Naive thymus-derived CD8-positive, alpha-beta T cell (primary cell): Measurements from ENCODE around the gene DSEL. TPM values are rescaled to one million over a fixed set of nuclear protein-coding genes. Genes with fewer than 3 reads are reported as not detected.

Experiments
- ATAC-seq, 2 donors: fragments of 150-1000 bp; cut with Tn5 transposase in 1 of 2; sonication (Bioruptor Pico), chemical (Tn5 transposase) in 1 of 2; 1 replicate in 1 of 2; 2 replicates in 1 of 2; pipeline ENCODE4 v1.10.0; 2021; ENCODE audit warnings: mild to moderate bottlenecking in 2 of 2, moderate library complexity in 2 of 2
- POLR2A ChIA-PET: fragments of 350-600 bp; sonication (Branson Sonifier 250); formaldehyde crosslinking; loops from one replicate; lab custom pipeline; 2021; ENCODE audit warnings: antibody characterized with exemption; lab: Charles Lee
- DNase-seq, 10 donors: peaks; one replicate each; pipeline versions ENCODE4 v3.0.0 to v3.0.0-alpha.2; 2020 to 2022
- H3K27ac Mint-ChIP-seq, 10 donors: one replicate each; pipeline ENCODE4 v1.8.0; 2020 to 2022; ENCODE audit warnings: mild to moderate bottlenecking in 10 of 10, mixed read lengths in 10 of 10, moderate library complexity in 4 of 10, inconsistent platforms in 1 of 10
- H3K27me3 Mint-ChIP-seq, 5 donors: one replicate each; pipeline ENCODE4 v1.8.0; 2021 to 2022; ENCODE audit warnings: mixed read lengths in 5 of 5
- H3K36me3 Mint-ChIP-seq, 3 donors: one replicate each; pipeline ENCODE4 v1.8.0; 2020 to 2022; ENCODE audit warnings: mixed read lengths in 3 of 3, mild to moderate bottlenecking in 2 of 3, inconsistent platforms in 1 of 3
- H3K4me1 Mint-ChIP-seq, 4 donors: one replicate each; pipeline ENCODE4 v1.8.0; 2021 to 2022; ENCODE audit warnings: mixed read lengths in 4 of 4
- H3K4me3 Mint-ChIP-seq, 10 donors: one replicate each; pipeline ENCODE4 v1.8.0; 2020 to 2022; ENCODE audit warnings: mild to moderate bottlenecking in 10 of 10, mixed read lengths in 10 of 10, moderate library complexity in 6 of 10, inconsistent platforms in 1 of 10
- H3K9me3 Mint-ChIP-seq, 9 donors: one replicate each; pipeline ENCODE4 v1.8.0; 2020 to 2022; ENCODE audit warnings: mixed read lengths in 9 of 9, mild to moderate bottlenecking in 3 of 9, inconsistent platforms in 1 of 9, moderate library complexity in 1 of 9
- polyA plus RNA-seq, 3 donors: library from polyadenylated mRNA; unstranded; fragments of 300-500 nt; fragmentation: Illumina TruSeq; gene quantifications; one replicate each; pipeline ENCODE4 v1.2.3, GENCODE V29; 2021
- total RNA-seq, 8 experiments: library from RNA in 2 of 8; stranded (reverse) in 2 of 8; gene quantifications; one replicate each; pipeline ENCODE4 v1.2.3 and lab custom pipeline; 2021 to 2026

DSEL gene
- total RNA-seq (1 to 10 TPM; 2.5 to 2.9 TPM), polyA plus RNA-seq (1 to 10 TPM; 3.3 to 5.5 (median 4.5) TPM), total RNA-seq (lab: John Stamatoyannopoulos, UW) (3.2 to 39.9 (median 10.2) reads per million in 6 experiments)

GRCh38 chr18:67516539-67517443 lies at the start of gene DSEL:
Gene DSEL (minus strand): TSS chr18:67516720. CDS start chr18:67514608, 2,112 bp downstream.
- Mint-ChIP-seq H3K9me3 (peaks cover 0 to 4% (median 0%) of the 10 kb centered on the region in 9 donors), H3K36me3 (peaks cover 0 to 10% (median 3%) of the 10 kb centered on the region in 3 donors), H3K4me1 (peaks cover 14 to 36% (median 32%) of the 10 kb centered on the region in 4 donors), H3K27ac (peak within 1 kb of the TSS; percentile 67 to 97 (median 88)), H3K4me3 (peak within 1 kb of the TSS; percentile 90 to 100 (median 98)), H3K27me3 (peaks cover 0 to 7% (median 2%) of the 10 kb centered on the region in 5 donors)
- peak; percentile 91 to 94 for ATAC-seq
- peak; percentile 92 to 100 (median 97) for DNase-seq
- POLR2A ChIA-PET = interaction anchor here (1.1 to 1.6 kb wide), 3 partner anchors 66 to 296 kb away, joined by 3 to 6 read pairs (median 5); no protein-coding TSS in a partner anchor

- no peak for ATAC-seq
- H3K27ac Mint-ChIP-seq = no peak overlapping the region
- H3K9me3 Mint-ChIP-seq = peaks cover 0 to 4% (median 0%) of the 10 kb centered on the region in 9 donors
- POLR2A ChIA-PET = no interaction called here
- H3K27me3 Mint-ChIP-seq = peaks cover 0 to 1% (median 0%) of the 10 kb centered on the region in 5 donors
- no peak for DNase-seq
- no peak overlapping the region for H3K4me3 Mint-ChIP-seq
- peaks cover 0 to 5% (median 0%) of the 10 kb centered on the region in 4 donors for H3K4me1 Mint-ChIP-seq
- H3K36me3 Mint-ChIP-seq = peaks cover 0 to 2% (median 0%) of the 10 kb centered on the region in 3 donors
These were observed 36.9 kb upstream of the DSEL start for GRCh38 chr18:67553437-67553836.

GRCh38 chr18:67550872-67551520 lies 34.5 kb upstream of the DSEL start:
- no peaks in the 10 kb centered on the region for H3K9me3 Mint-ChIP-seq
- DNase-seq (no peak), ATAC-seq (no peak)
- H3K27ac Mint-ChIP-seq = no peak overlapping the region
- no peaks in the 10 kb centered on the region for H3K36me3 Mint-ChIP-seq
- POLR2A ChIA-PET = no interaction called here
- H3K4me3 Mint-ChIP-seq = no peak overlapping the region
- H3K4me1 Mint-ChIP-seq = peaks cover 0 to 6% (median 0%) of the 10 kb centered on the region in 4 donors
- peaks cover 0 to 6% (median 0%) of the 10 kb centered on the region in 5 donors for H3K27me3 Mint-ChIP-seq

GRCh38 chr18:67549946-67550345 lies 33.4 kb upstream of the DSEL start:
- H3K9me3 Mint-ChIP-seq = no peaks in the 10 kb centered on the region
- no peak overlapping the region for H3K4me3 Mint-ChIP-seq
- H3K36me3 Mint-ChIP-seq = no peaks in the 10 kb centered on the region
- H3K27me3 Mint-ChIP-seq = peaks cover 0 to 12% (median 1%) of the 10 kb centered on the region in 5 donors
- no peak overlapping the region for H3K27ac Mint-ChIP-seq
- DNase-seq (no peak), ATAC-seq (no peak)
- POLR2A ChIA-PET = no interaction called here
- H3K4me1 Mint-ChIP-seq = peaks cover 0 to 6% (median 0%) of the 10 kb centered on the region in 4 donors

GRCh38 chr18:67545681-67546080 lies 29.2 kb upstream of the DSEL start:
- H3K4me1 Mint-ChIP-seq = peaks cover 3 to 12% (median 6%) of the 10 kb centered on the region in 4 donors
- DNase-seq = no peak
- no peak overlapping the region for H3K27ac Mint-ChIP-seq
- no peak overlapping the region for H3K4me3 Mint-ChIP-seq
- peaks cover 0 to 22% (median 2%) of the 10 kb centered on the region in 5 donors for H3K27me3 Mint-ChIP-seq
- H3K9me3 Mint-ChIP-seq = no peaks in the 10 kb centered on the region
- ATAC-seq = no peak
- no peaks in the 10 kb centered on the region for H3K36me3 Mint-ChIP-seq
- POLR2A ChIA-PET = no interaction called here

- Mint-ChIP-seq H3K9me3 (no peaks in the 10 kb centered on the region), H3K27ac (no peak overlapping the region), H3K4me3 (no peak overlapping the region), H3K36me3 (no peaks in the 10 kb centered on the region), H3K4me1 (peaks cover 3 to 9% (median 5%) of the 10 kb centered on the region in 4 donors), H3K27me3 (peaks cover 0 to 12% (median 1%) of the 10 kb centered on the region in 5 donors)
- DNase-seq (no peak), ATAC-seq (no peak)
- POLR2A ChIA-PET = no interaction called here
These were observed 24.0 kb upstream of the DSEL start for GRCh38 chr18:67540559-67540958.

- POLR2A ChIA-PET = no interaction called here
- no peak for DNase-seq
- H3K27me3 Mint-ChIP-seq = peaks cover 0 to 9% (median 4%) of the 10 kb centered on the region in 5 donors
- no peaks in the 10 kb centered on the region for H3K4me1 Mint-ChIP-seq
- H3K27ac Mint-ChIP-seq = no peak overlapping the region
- H3K4me3 Mint-ChIP-seq = no peak overlapping the region
- peaks cover 0 to 4% (median 0%) of the 10 kb centered on the region in 3 donors for H3K36me3 Mint-ChIP-seq
- H3K9me3 Mint-ChIP-seq = no peaks in the 10 kb centered on the region
- ATAC-seq = no peak
These were observed 15.4 kb upstream of the DSEL start for GRCh38 chr18:67531929-67532328.

- H3K4me3 Mint-ChIP-seq = no peak overlapping the region
- no peak for ATAC-seq
- no peak for DNase-seq
- POLR2A ChIA-PET = no interaction called here
- H3K27me3 Mint-ChIP-seq = peaks cover 4 to 42% (median 18%) of the 10 kb centered on the region in 5 donors
- no peak overlapping the region for H3K27ac Mint-ChIP-seq
- H3K4me1 Mint-ChIP-seq = peaks cover 0 to 1% (median 0%) of the 10 kb centered on the region in 4 donors
- no peaks in the 10 kb centered on the region for H3K36me3 Mint-ChIP-seq
- H3K9me3 Mint-ChIP-seq = no peaks in the 10 kb centered on the region
These were observed 9.0 kb upstream of the DSEL start for GRCh38 chr18:67525328-67526099.

- no peaks in the 10 kb centered on the region for H3K36me3 Mint-ChIP-seq
These were observed 3.9 kb upstream of the DSEL start for GRCh38 chr18:67520351-67520921.

GRCh38 chr18:67519592-67519991 lies 3.1 kb upstream of the DSEL start:
- ATAC-seq (no peak), DNase-seq (no peak)
- Mint-ChIP-seq H3K27me3 (peaks cover 4 to 26% (median 18%) of the 10 kb centered on the region in 5 donors), H3K27ac (no peak overlapping the region), H3K4me1 (peaks cover 15 to 30% (median 25%) of the 10 kb centered on the region in 4 donors), H3K9me3 (no peaks in the 10 kb centered on the region), H3K4me3 (no peak overlapping the region), H3K36me3 (no peaks in the 10 kb centered on the region)
- POLR2A ChIA-PET = no interaction called here

More at GRCh38 chr18:67520351-67520921, 3.9 kb upstream of the DSEL start:
- no peaks in the 10 kb centered on the region for H3K9me3 Mint-ChIP-seq
- H3K27me3 Mint-ChIP-seq = peaks cover 4 to 30% (median 19%) of the 10 kb centered on the region in 5 donors
- POLR2A ChIA-PET = no interaction called here
- no peak overlapping the region for H3K27ac Mint-ChIP-seq
- ATAC-seq = no peak
- H3K4me1 Mint-ChIP-seq = peaks cover 12 to 24% (median 18%) of the 10 kb centered on the region in 4 donors
- no peak overlapping the region for H3K4me3 Mint-ChIP-seq
- no peak for DNase-seq

GRCh38 chr18:67518566-67518965 lies 2.0 kb upstream of the DSEL start:
- no peak for ATAC-seq
- no peaks in the 10 kb centered on the region for H3K9me3 Mint-ChIP-seq
- no peak overlapping the region for H3K27ac Mint-ChIP-seq
- H3K4me1 Mint-ChIP-seq = peaks cover 15 to 32% (median 30%) of the 10 kb centered on the region in 4 donors
- no peak for DNase-seq
- peaks cover 0 to 4% (median 0%) of the 10 kb centered on the region in 3 donors for H3K36me3 Mint-ChIP-seq
- peaks cover 1 to 21% (median 16%) of the 10 kb centered on the region in 5 donors for H3K27me3 Mint-ChIP-seq
- POLR2A ChIA-PET = interaction anchor here (1.3 kb wide), 1 partner anchor 9 kb away, joined by 4 read pairs; no protein-coding TSS in a partner anchor
- H3K4me3 Mint-ChIP-seq = peak overlapping the region in 1 of 10 donors; percentile 42
